Esophagus muscularis mucosa (tissue), 4 donors: Measurements from ENCODE around the gene CLEC4G.

Experiments used
- CTCF ChIP-seq, 3 experiments: fragments of 200-600 bp in 2 of 3; fragments of 450-650 bp in 1 of 3; sonication (generic) in 2 of 3; IDR thresholded peaks; one replicate each; pipeline ENCODE4 v1.5.1; 2017 to 2019; ENCODE audit warnings: antibody characterized with exemption in 3 of 3, mild to moderate bottlenecking in 2 of 3, moderate library complexity in 1 of 3
- EP300 ChIP-seq: sonication (generic); formaldehyde crosslinking; IDR thresholded peaks from one replicate; pipeline ENCODE4 v1.6.1; 2017; ENCODE audit warnings: antibody characterized with exemption
- POLR2A ChIP-seq: fragments of 450-650 bp; IDR thresholded peaks from one replicate; pipeline ENCODE4 v1.6.1; 2017; ENCODE audit warnings: antibody characterized with exemption, moderate library complexity, mild to moderate bottlenecking, low read depth
- POLR2AphosphoS5 ChIP-seq, 2 donors: sonication (generic); formaldehyde crosslinking; IDR thresholded peaks; one replicate each; pipeline ENCODE4 v1.6.1; 2017; ENCODE audit warnings: antibody characterized with exemption in 2 of 2

GRCh38 chr19:7751157-7751783, 19.4 kb upstream of the CLEC4G start:
- TF ChIP-seq CTCF (IDR thresholded peaks at IDR 0.05), result no peak
- TF ChIP-seq POLR2AphosphoS5 (IDR thresholded peaks at IDR 0.05), result no peak
- TF ChIP-seq EP300, result no peak
- no peak for TF ChIP-seq POLR2A
